Thyroid gland (tissue), 4 donors: ENCODE data around the gene DOHH. TPM values are rescaled to one million over a fixed set of nuclear protein-coding genes. Genes with fewer than 3 reads are reported as not detected.

Experiments
- DNase-seq, 2 donors: peaks; one replicate each; pipeline ENCODE4 v3.0.0-alpha.2; 2019
- H3K27ac ChIP-seq, 3 donors: fragments of 200-600 bp; sonication (generic); 1 replicate in 2 of 3; 2 replicates in 1 of 3; pipeline ENCODE4 v1.5.1; 2016 to 2019; ENCODE audit warnings: mild to moderate bottlenecking in 1 of 3, moderate library complexity in 1 of 3
- H3K27me3 ChIP-seq: fragments of 200-600 bp; sonication (generic); one replicate; pipeline ENCODE4 v1.5.1; 2019
- H3K36me3 ChIP-seq, 2 donors: fragments of 200-600 bp; sonication (generic); one replicate each; pipeline ENCODE4 v1.5.1; 2016 to 2019
- H3K4me1 ChIP-seq, 2 donors: fragments of 200-600 bp; sonication (generic); one replicate each; pipeline ENCODE4 v1.5.1; 2017 to 2019
- H3K4me3 ChIP-seq, 3 donors: fragments of 200-600 bp; sonication (generic); replicated peaks in 1 of 3; 1 replicate in 2 of 3; 2 replicates in 1 of 3; pipeline ENCODE4 v1.5.1; 2016; ENCODE audit warnings: mild to moderate bottlenecking in 1 of 3
- H3K9me3 ChIP-seq: fragments of 200-600 bp; sonication (generic); one replicate; pipeline ENCODE4 v1.5.1; 2017
- CTCF ChIP-seq, 6 experiments: fragments of 200-600 bp in 3 of 6; fragments of 450-650 bp in 3 of 6; sonication (generic) in 3 of 6; IDR thresholded peaks; one replicate each; pipeline ENCODE4 v1.5.1; 2016 to 2019; ENCODE audit warnings: antibody characterized with exemption in 6 of 6, mild to moderate bottlenecking in 2 of 6, inconsistent platforms in 1 of 6, moderate library complexity in 1 of 6
- POLR2A ChIP-seq, 2 donors: fragments of 450-650 bp; IDR thresholded peaks; one replicate each; pipeline ENCODE4 v1.6.1; 2017; ENCODE audit warnings: antibody characterized with exemption in 2 of 2, mild to moderate bottlenecking in 2 of 2, moderate library complexity in 1 of 2
- WGBS, 2 donors: methylation state at CpG; one replicate each; pipeline ENCODE4 v1.1.5; 2017; 5-methylcytosine and 5-hydroxymethylcytosine counted together
- intact Hi-C: fragments of 100-400 bp; cut with DNase I; formaldehyde crosslinking; loops from one replicate; pipeline ENCODE4 v1.15.1; 2023
- total RNA-seq, 4 donors: library from RNA; depleted of rRNA; stranded (reverse); fragments of >200 nt; gene quantifications; one replicate each; pipeline ENCODE4 v1.2.3, GENCODE V29; 2016

DOHH gene
- total RNA-seq, 4 donors from 2014 or later = 9.0 to 18.9 (median 13.6) TPM

- no peak for DNase-seq
- intact Hi-C loops = no loop called here
Measured at GRCh38 chr19:3492131-3492839, 8.2 kb downstream of the DOHH start.

DNA sequence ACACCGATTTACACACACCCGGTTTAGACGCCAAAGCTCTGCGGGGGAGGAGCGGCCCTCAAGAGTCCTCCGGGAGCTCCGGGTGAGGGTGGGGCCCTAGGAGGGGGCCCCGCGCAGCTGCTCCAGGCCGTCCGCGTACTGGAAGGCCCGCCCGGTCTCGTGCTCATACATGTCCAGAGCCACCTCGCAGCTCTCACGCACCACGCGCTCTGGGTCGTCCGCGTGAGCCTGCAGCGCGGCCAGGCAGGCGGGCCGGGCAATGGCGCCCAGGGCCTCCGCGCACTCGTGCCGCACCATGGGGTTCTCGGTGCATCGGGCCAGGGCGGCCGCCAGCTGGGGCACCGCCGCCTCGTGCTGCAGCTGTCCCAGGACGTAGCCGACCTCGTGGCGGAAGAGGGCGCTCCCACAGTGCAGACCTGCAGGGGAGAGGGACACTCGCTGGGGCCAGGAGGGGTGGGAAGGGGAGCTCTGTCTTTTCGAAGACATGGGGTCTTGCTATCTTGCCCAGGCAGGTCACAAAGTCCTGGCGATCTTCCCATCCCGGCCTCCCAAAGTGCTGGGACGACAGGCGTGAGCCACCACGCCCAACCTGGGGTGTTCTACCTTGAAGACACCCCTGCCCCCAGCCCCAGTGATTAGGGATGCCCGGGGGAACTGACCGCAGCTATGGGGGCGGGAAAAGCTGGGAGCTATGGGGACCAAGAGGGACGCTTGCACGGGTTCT is 8.9 kb downstream of the DOHH start:
- no peak for TF ChIP-seq CTCF (IDR thresholded peaks at IDR 0.05)
- no peak for TF ChIP-seq POLR2A (IDR thresholded peaks at IDR 0.05)
- H3K4me3 ChIP-seq = no peak overlapping the region
- H3K27ac ChIP-seq = no peak overlapping the region
- no peaks in the 10 kb centered on the region for H3K4me1 ChIP-seq
- H3K36me3 ChIP-seq = peaks cover 25 to 34% of the 10 kb centered on the region in 2 donors
- H3K27me3 ChIP-seq = no peaks in the 10 kb centered on the region
- intact Hi-C loops = no loop called here
- WGBS, 2 donors = 91 to 94% methylated on average over 17 to 49 of the region's 55 CpGs
- no peak for DNase-seq
- no peaks in the 10 kb centered on the region for H3K9me3 ChIP-seq

More at GRCh38 chr19:3492131-3492839, 8.2 kb downstream of the DOHH start:
- no peak overlapping the region for H3K4me3 ChIP-seq
- no peaks in the 10 kb centered on the region for H3K9me3 ChIP-seq
- TF ChIP-seq POLR2A (IDR thresholded peaks at IDR 0.05) (no peak), CTCF (IDR thresholded peaks at IDR 0.05) (no peak)
- no peaks in the 10 kb centered on the region for H3K27me3 ChIP-seq
- peaks cover 25 to 35% of the 10 kb centered on the region in 2 donors for H3K36me3 ChIP-seq
- WGBS, 2 donors = 94 to 95% methylated on average over 23 of the region's 45 CpGs
- no peaks in the 10 kb centered on the region for H3K4me1 ChIP-seq
- no peak overlapping the region for H3K27ac ChIP-seq

DNA sequence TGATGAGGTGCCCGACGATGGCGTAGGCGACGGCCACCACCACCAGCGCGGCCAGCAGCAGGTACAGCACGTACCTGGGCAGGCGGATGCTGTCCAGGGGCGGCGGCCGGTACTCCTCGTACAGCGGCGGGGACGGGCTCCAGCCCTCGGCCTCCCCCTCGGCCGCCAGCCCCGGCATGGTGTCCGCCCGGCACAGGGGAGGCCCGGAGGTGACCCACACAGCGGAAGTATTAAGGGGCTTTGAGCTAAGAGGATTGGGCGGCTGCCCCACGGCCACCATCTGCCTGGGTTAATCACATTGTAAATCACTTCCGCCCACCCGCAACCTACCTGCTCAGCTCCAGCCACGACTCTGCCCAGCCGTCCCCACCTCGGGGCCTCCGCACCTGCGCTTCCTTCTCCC is 17.2 kb downstream of the DOHH start, which contains the start of gene SMIM44:
SMIM44 (minus strand) TSS at position 216 of the 403 bp plus-strand sequence; CDS start at position 178, 38 bp downstream.
- 81 to 83% methylated on average over 10 to 26 of the region's 33 CpGs for WGBS, 2 donors
- intact Hi-C loops = no loop called here
- Histone ChIP-seq H3K4me1 (no peaks in the 10 kb centered on the region), H3K36me3 (no peaks in the 10 kb centered on the region), H3K27ac (no peak within 1 kb of the TSS), H3K27me3 (no peaks in the 10 kb centered on the region), H3K9me3 (no peaks in the 10 kb centered on the region), H3K4me3 (no peak within 1 kb of the TSS)
- no peak for DNase-seq
- TF ChIP-seq CTCF (IDR thresholded peaks at IDR 0.05) = no peak
- no peak for TF ChIP-seq POLR2A (IDR thresholded peaks at IDR 0.05)

DNA sequence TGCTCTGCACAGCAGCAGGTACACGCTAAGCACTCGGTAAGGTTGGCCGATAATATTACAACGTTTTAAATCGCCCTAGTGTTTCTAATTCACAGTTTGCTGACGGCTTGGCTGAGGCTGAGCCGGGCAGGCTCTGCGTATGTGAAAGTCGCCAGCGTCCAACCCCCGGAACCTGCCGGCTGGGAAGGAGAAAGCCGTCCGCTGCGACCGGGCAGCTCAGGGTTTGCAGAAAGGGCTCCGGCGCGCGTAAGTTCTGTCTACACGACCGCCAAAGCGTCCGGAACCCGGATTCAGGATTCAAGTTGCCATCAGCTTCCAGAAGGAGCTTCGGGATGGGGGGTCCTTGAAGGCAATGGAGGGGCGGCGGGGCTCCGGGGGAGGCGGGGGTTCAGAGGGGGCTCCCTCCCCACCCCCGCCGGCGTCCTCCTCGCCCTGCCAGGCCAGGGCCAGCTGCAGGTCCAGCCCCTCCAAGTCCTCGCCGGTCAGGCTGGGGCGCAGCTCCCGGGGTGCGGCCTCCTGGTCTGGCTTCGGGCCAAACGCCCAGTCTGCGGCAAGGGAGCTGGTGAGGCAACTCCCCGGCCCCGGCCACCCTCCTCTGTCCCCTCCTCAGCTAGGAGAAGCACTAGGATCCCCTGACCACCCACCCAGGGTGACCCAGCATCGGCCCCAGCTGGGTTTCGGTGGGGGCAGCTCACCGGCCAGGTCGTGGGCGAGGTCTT is 17.8 kb downstream of the DOHH start:
- TF ChIP-seq POLR2A (IDR thresholded peaks at IDR 0.05) = no peak
- no peak for TF ChIP-seq CTCF (IDR thresholded peaks at IDR 0.05)
- H3K36me3 ChIP-seq = no peaks in the 10 kb centered on the region
- WGBS, 2 donors = 51 to 62% methylated on average over 12 to 26 of the region's 49 CpGs
- H3K4me1 ChIP-seq = no peaks in the 10 kb centered on the region
- intact Hi-C loops = no loop called here
- H3K27me3 ChIP-seq = no peaks in the 10 kb centered on the region
- H3K4me3 ChIP-seq = no peak overlapping the region
- H3K27ac ChIP-seq = no peak overlapping the region
- no peak for DNase-seq
- no peaks in the 10 kb centered on the region for H3K9me3 ChIP-seq
